Measurements from ENCODE around the gene AMPD2.
A peak's percentile ranks its signal among the peaks of the same experiment; 100 is the strongest.

The AMPD2 gene

GRCh38 chr1:109619576-109620400, at the start of gene AMPD2, which contains the start of gene GNAT2:
TSS of gene AMPD2 (plus strand) at chr1:109619837. CDS start at chr1:109621176, 1,339 bp downstream.
TSS of gene GNAT2 (minus strand) at chr1:109619616. CDS start at chr1:109612870, 6,746 bp downstream.
- DNase-seq (ENCODE audit: low spot score): peak; percentile 62

GRCh38 chr1:109570414-109570813, 49.2 kb upstream of the AMPD2 start:
- DNase-seq (ENCODE audit: low spot score): no peak

GRCh38 chr1:109573785-109574184, 45.9 kb upstream of the AMPD2 start:
- no peak for DNase-seq (ENCODE audit: low spot score)

GRCh38 chr1:109578947-109579443, 40.6 kb upstream of the AMPD2 start:
- no peak for DNase-seq (ENCODE audit: low spot score)

- no peak for DNase-seq (ENCODE audit: low spot score)
Measured at GRCh38 chr1:109579491-109579890, 40.1 kb upstream of the AMPD2 start.

DNA sequence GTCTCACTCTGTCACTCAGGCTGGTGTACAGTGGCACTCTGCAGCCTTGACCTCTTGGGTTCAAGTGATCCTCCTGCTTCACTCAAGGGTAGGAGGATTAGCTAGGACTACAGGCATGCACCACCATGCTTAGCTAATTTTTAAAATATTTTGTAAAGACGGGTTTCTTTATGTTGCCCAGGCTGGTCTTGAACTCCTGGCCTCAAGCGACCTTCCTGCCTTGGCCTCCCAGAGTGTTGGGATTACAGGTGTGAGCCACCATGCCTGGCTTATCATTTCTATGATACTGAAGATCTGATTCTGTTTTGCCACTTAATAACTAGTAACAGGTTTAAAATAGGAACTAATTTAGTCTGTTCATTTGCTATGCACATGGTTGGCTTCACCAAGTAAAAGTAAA, 37.6 kb upstream of the AMPD2 start:
- DNase-seq (ENCODE audit: low spot score): no peak

DNA sequence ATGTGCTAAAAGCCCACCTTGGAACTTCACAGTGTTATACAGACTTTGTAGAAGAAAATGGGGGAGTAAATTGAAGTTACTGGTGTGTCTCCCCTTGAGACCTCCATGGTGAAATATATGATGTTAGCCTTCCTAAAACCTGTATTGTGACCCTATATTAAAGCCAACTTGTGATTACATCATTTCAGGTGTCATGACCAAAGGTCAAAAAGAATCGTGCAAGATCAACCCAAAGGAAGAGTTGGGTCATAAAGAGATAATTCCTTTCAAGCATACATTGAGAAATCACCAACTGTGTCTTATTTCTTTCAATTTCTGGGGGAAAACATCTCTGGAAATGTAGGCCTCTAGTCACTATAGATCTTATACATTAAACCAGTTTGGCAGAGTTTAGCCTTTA, 34.9 kb upstream of the AMPD2 start:
- no peak for DNase-seq (ENCODE audit: low spot score)

DNA sequence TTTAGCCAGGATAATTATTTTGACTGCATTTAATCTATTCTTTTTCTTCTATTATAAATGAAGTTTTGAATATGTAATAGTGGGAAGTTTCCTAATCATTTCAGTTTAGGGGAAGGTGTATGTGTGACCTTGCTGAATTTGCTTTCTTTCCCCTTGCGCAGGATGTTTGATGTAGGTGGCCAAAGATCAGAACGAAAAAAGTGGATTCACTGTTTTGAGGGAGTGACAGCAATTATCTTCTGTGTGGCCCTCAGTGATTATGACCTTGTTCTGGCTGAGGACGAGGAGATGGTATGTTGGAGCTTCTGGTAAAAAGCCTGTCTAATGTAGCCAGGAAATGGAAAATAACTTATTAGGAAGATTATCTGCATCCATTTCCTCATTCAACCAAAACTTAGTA, 33.6 kb upstream of the AMPD2 start:
- no peak for DNase-seq (ENCODE audit: low spot score)

- no peak for DNase-seq (ENCODE audit: low spot score)
Measured at GRCh38 chr1:109589177-109589576, 30.5 kb upstream of the AMPD2 start.

DNA sequence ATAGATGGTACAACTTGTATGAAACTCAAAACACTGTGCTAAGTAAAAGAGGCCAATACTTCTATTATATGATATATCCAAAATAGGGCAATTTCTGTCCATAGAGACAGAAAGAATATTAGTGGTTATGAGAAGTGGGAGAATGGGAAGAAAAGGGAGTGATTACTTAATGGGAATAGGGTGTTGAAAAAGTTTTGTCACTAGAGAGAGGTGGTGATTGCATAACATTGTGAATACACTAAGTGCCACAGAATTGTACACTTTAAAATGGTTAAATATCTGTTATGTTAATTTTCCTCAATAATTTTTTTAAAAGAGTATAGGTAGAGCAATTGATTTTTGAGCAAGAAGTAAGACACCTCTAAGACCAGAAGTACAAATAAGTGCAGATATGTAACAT, 30.0 kb upstream of the AMPD2 start:
- DNase-seq (ENCODE audit: low spot score): no peak

- no peak for DNase-seq (ENCODE audit: low spot score)
Measured at GRCh38 chr1:109592916-109593315, 26.7 kb upstream of the AMPD2 start.

- no peak for DNase-seq (ENCODE audit: low spot score)
Measured at GRCh38 chr1:109595531-109595930, 24.1 kb upstream of the AMPD2 start.

GRCh38 chr1:109598156-109598555, 21.5 kb upstream of the AMPD2 start:
- DNase-seq (ENCODE audit: low spot score): no peak

GRCh38 chr1:109598655-109599054, 21.0 kb upstream of the AMPD2 start:
- no peak for DNase-seq (ENCODE audit: low spot score)

DNA sequence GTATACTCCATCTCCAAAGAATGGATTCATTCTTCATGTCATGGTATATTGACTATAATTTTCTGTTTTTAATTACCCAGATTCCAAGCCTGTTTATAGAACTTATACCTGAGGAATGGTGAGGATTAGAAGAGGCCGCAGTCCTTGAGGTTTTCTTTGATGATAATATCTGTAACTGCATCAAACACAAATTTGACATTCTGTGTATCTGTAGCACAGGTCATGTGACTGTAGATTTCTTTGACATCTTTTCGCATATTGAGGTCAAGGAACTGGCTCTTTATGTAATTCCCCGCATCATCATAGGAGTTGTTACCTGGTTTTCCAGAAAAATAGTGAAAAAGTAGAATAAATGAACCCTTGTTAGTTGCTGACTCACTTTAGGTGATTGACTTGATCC, 16.4 kb upstream of the AMPD2 start:
- DNase-seq (ENCODE audit: low spot score): peak; percentile 11

DNA sequence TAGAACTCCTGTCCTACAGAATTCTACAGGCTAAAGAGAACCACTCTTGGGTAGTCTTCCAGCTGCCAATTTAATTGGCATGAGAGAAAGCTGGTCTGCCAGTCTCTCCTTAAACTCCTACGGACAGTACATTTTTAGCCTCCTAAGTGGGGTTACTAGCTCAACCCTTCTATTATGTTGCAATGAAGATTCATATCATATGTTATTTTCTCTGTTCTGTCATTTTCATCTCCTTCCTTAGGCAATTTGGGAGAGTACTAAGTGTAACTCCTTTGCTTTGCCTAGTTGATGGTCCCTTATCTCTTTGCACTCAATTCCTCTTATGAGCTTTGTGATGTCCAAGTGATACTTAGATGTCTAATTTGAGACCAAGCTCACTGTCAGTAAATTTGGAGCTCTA, 14.3 kb upstream of the AMPD2 start:
- no peak for DNase-seq (ENCODE audit: low spot score)

GRCh38 chr1:109609881-109610280, 9.8 kb upstream of the AMPD2 start:
- DNase-seq (ENCODE audit: low spot score): no peak

DNA sequence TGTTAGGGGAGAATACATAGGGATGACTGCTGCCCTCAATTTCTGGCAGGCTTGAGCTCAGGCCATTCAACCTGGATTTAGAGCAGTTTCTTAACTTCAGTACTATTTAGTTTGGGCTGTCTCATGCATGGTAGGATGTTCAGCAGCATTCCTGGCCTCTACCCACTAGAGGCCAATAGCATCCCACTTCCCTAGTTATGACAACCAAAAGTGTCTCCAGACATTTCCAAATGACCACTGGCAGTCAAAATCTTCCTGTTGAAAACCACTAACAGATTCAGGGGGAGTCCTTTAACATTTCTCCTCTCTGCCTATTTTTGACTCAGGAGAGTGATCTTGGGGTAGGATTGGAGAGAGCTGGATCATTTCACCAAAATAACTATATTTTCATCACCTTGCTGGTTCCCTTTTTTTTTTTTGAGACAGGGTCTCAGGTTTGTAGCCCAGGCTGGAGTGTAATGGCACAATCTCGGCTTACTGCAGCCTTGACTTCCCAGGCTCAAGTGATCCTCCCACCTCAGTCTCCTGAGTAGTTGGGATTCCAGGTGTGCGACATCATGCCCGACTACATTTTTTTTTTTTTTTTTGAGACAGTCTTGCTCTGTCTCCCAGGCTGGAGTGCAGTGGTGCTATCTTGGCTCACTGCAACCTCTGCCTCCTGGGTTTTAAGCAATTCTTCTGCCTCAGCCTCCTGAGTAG, 8.9 kb upstream of the AMPD2 start:
- DNase-seq (ENCODE audit: low spot score): peak; percentile 12

GRCh38 chr1:109611308-109611990, 8.2 kb upstream of the AMPD2 start:
- no peak for DNase-seq (ENCODE audit: low spot score)

DNA sequence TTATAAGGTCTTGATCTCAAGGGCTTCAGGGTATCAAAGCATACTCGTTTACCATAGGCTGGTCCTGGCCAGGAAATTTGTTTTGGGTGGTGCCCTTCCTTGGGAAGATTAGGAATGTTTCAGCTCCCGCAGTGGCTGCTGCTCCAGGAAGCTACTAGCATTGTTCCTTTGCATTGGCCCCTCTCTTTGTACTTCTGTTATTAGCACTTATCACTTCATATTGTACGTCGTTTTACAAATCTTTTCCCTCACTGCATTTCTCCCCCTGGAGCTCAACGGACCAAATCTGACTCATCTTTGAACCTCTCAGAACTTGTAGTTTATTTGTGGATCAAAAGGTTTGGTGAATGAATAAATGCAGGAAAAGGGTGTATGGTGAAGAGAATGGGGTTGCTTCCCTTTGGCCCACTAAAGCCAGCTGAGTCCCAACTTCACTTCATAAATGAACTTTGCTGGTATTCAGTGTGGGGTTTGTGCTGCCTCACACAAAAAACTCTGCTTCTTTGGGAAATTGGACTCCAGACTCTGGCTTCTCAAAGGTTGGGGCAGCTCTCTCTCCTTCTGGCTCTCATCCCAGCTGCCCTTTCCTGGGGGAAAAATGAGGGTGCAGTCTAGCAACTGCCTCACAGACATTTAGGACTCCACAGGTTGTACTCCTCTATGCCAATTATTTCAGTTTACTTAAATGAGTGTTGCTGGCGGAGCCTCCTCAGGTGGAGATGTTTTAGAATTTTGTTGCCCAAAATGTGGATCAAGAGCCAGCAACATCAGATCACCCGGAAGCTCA, 6.1 kb upstream of the AMPD2 start:
- DNase-seq (ENCODE audit: low spot score): no peak

DNA sequence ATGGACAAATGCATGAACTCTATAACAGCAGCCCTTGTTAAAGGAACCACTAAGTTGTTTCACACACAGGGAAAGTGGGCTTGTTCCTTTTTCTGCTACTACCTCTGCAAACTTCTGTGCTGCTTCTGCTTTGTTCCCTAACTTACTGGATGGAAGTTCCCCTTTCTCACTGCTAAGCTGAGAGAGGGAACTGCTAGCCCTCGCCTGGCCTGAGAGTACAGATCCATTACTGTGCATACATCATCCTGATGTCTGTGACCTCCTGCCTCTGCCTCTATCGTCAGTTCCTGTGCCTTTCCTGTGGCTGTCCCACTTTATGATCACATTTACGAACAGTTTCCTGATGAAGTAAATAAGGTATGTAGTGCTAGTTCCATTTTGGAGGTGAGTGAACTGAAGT, 3.8 kb upstream of the AMPD2 start:
- no peak for DNase-seq (ENCODE audit: low spot score)

GRCh38 chr1:109616391-109616790, 3.2 kb upstream of the AMPD2 start:
- DNase-seq (ENCODE audit: low spot score): no peak

All from SW480 (cell line).